CD14-positive monocyte (primary cell): ENCODE measurements around the gene PI4K2B. TPM values are rescaled to one million over a fixed set of nuclear protein-coding genes. Genes with fewer than 3 reads are reported as not detected.

ENCODE experiments used
- DNase-seq, 3 donors: peaks; one replicate each; pipeline ENCODE4 v3.0.0-alpha.2; 2011 to 2022
- H2AFZ ChIP-seq: 2 replicates; pipeline ENCODE4 v1.6.0; 2012; ENCODE audit warnings: mild to moderate bottlenecking, low read depth, low read length, inconsistent platforms; ENCODE audit not compliant: insufficient read depth, poor library complexity, severe bottlenecking
- H3K27ac ChIP-seq, 2 donors: 1 replicate in 1 of 2; 2 replicates in 1 of 2; pipeline ENCODE4 v1.5.1; 2012 to 2013; ENCODE audit warnings: low read length in 2 of 2, control low read depth in 1 of 2, inconsistent platforms in 1 of 2, low read depth in 1 of 2, mild to moderate bottlenecking in 1 of 2
- H3K27me3 ChIP-seq, 2 donors: one replicate each; pipeline versions ENCODE4 v1.6.0 to v1.6.1; 2011 to 2013; ENCODE audit warnings: low read length in 2 of 2; ENCODE audit not compliant: control insufficient read depth in 2 of 2, insufficient read depth in 2 of 2
- H3K36me3 ChIP-seq, 2 donors: replicated peaks in 1 of 2; 1 replicate in 1 of 2; 2 replicates in 1 of 2; pipeline versions ENCODE4 v1.5.1 to v1.6.1; 2012 to 2013; ENCODE audit warnings: low read length in 2 of 2, control low read depth in 1 of 2, inconsistent platforms in 1 of 2, mild to moderate bottlenecking in 1 of 2; ENCODE audit not compliant: insufficient read depth in 2 of 2, control insufficient read depth in 1 of 2
- H3K4me1 ChIP-seq, 2 donors: 1 replicate in 1 of 2; 2 replicates in 1 of 2; pipeline versions ENCODE4 v1.5.1 to v1.6.1; 2012 to 2013; ENCODE audit warnings: low read length in 2 of 2, control low read depth in 1 of 2, inconsistent platforms in 1 of 2, mild to moderate bottlenecking in 1 of 2, moderate library complexity in 1 of 2; ENCODE audit not compliant: insufficient read depth in 2 of 2, control insufficient read depth in 1 of 2
- H3K4me2 ChIP-seq: replicated peaks from 2 replicates; pipeline ENCODE3; 2012; ENCODE audit warnings: low read length, moderate library complexity, mild to moderate bottlenecking; ENCODE audit not compliant: poor library complexity, severe bottlenecking; ENCODE audit errors: extremely low read depth
- H3K4me3 ChIP-seq, 3 experiments: fragments of 200-600 bp in 1 of 3; sonication (generic) in 1 of 3; replicated peaks in 1 of 3; 1 replicate in 2 of 3; 2 replicates in 1 of 3; pipeline ENCODE4 v1.5.1; 2011 to 2013; ENCODE audit warnings: low read length in 3 of 3, mild to moderate bottlenecking in 3 of 3, control low read depth in 2 of 3, low read depth in 2 of 3, inconsistent platforms in 1 of 3, moderate library complexity in 1 of 3
- H3K79me2 ChIP-seq: 2 replicates; pipeline ENCODE4 v1.6.0; 2012; ENCODE audit warnings: mild to moderate bottlenecking, control low read depth, inconsistent platforms, low read length, moderate library complexity; ENCODE audit not compliant: insufficient read depth
- H3K9ac ChIP-seq: 2 replicates; pipeline ENCODE4 v1.6.0; 2017; ENCODE audit warnings: low read length, mild to moderate bottlenecking; ENCODE audit not compliant: insufficient read depth, poor library complexity, severe bottlenecking
- H3K9me3 ChIP-seq, 2 donors: replicated peaks in 1 of 2; 1 replicate in 1 of 2; 2 replicates in 1 of 2; pipeline versions ENCODE4 v1.5.1 to v1.6.1; 2012 to 2013; ENCODE audit warnings: low read length in 2 of 2, control low read depth in 1 of 2; ENCODE audit not compliant: control insufficient read depth in 1 of 2, insufficient read depth in 1 of 2
- H4K20me1 ChIP-seq: 2 replicates; pipeline ENCODE4 v1.6.0; 2012; ENCODE audit warnings: mild to moderate bottlenecking, low read length, control low read depth, moderate library complexity; ENCODE audit not compliant: insufficient read depth
- H3K27ac Mint-ChIP-seq, 7 donors: one replicate each; pipeline ENCODE4 v1.8.0; 2020; ENCODE audit warnings: mild to moderate bottlenecking in 7 of 7, mixed read lengths in 7 of 7, moderate library complexity in 6 of 7, inconsistent platforms in 2 of 7
- H3K27me3 Mint-ChIP-seq, 3 donors: one replicate each; pipeline ENCODE4 v1.8.0; 2021 to 2022; ENCODE audit warnings: low read depth in 3 of 3, mild to moderate bottlenecking in 3 of 3, mixed read lengths in 3 of 3, moderate library complexity in 3 of 3, inconsistent platforms in 1 of 3
- H3K36me3 Mint-ChIP-seq, 2 donors: one replicate each; pipeline ENCODE4 v1.8.0; 2020; ENCODE audit warnings: mixed read lengths in 2 of 2, inconsistent platforms in 1 of 2, mild to moderate bottlenecking in 1 of 2
- H3K4me1 Mint-ChIP-seq: one replicate; pipeline ENCODE4 v1.8.0; 2020; ENCODE audit warnings: mild to moderate bottlenecking, mixed read lengths
- H3K4me3 Mint-ChIP-seq, 2 donors: one replicate each; pipeline ENCODE4 v1.8.0; 2020; ENCODE audit warnings: mild to moderate bottlenecking in 2 of 2, mixed read lengths in 2 of 2, moderate library complexity in 1 of 2
- H3K9me3 Mint-ChIP-seq, 7 donors: one replicate each; pipeline ENCODE4 v1.8.0; 2020 to 2022; ENCODE audit warnings: mixed read lengths in 7 of 7, mild to moderate bottlenecking in 6 of 7, moderate library complexity in 6 of 7, inconsistent platforms in 2 of 7
- CTCF ChIP-seq: fragments of 200-600 bp; IDR thresholded peaks from one replicate; pipeline ENCODE4 v1.8.0; 2022; ENCODE audit warnings: antibody characterized with exemption, mild to moderate bottlenecking
- WGBS: methylation state at CpG from one replicate; pipeline ENCODE4 v1.1.5; 2013; ENCODE audit warnings: missing lambda C conversion rate; ENCODE audit not compliant: insufficient coverage; 5-methylcytosine and 5-hydroxymethylcytosine counted together
- intact Hi-C, 2 donors: fragments of 100-400 bp; cut with micrococcal nuclease; formaldehyde crosslinking; loops; one replicate each; pipeline versions ENCODE4 v1.15.0 to v1.15.1; 2023
- polyA plus RNA-seq, 3 donors: library from polyadenylated mRNA; depleted of rRNA in 1 of 3; unstranded in 2 of 3; stranded (reverse) in 1 of 3; fragments of 300-500 nt in 2 of 3; fragments of >200 nt in 1 of 3; fragmentation: Illumina TruSeq in 2 of 3; gene quantifications; 1 replicate in 2 of 3; 2 replicates in 1 of 3; pipeline ENCODE4 v1.2.3, GENCODE V29; 2012 to 2021

Gene PI4K2B
- polyA plus RNA-seq, 3 donors: 3.0 to 8.5 (median 7.4) TPM

GRCh38 chr4:25215511-25215910 is 18.3 kb upstream of the PI4K2B start:
- H3K79me2 ChIP-seq: no peaks in the 10 kb centered on the region
- WGBS: 86% methylated on average over 1 of the region's 1 CpG
- no peak overlapping the region for H2AFZ ChIP-seq
- Mint-ChIP-seq H3K27me3 (peaks cover 0 to 1% (median 0%) of the 10 kb centered on the region in 3 donors), H3K27ac (peak overlapping the region in 1 of 7 donors; percentile 16), H3K9me3 (peaks cover 22 to 63% (median 45%) of the 10 kb centered on the region in 7 donors), H3K4me1 (no peaks in the 10 kb centered on the region), H3K36me3 (no peaks in the 10 kb centered on the region), H3K4me3 (no peak overlapping the region)
- H4K20me1 ChIP-seq: no peaks in the 10 kb centered on the region
- DNase-seq: no peak
- no peaks in the 10 kb centered on the region for H3K4me1 ChIP-seq
- H3K27me3 ChIP-seq: no peaks in the 10 kb centered on the region
- no peak overlapping the region for H3K4me2 ChIP-seq
- intact Hi-C loops: no loop called here
- no peak overlapping the region for H3K27ac ChIP-seq
- no peak for TF ChIP-seq CTCF
- H3K36me3 ChIP-seq: no peaks in the 10 kb centered on the region
- no peak overlapping the region for H3K4me3 ChIP-seq
- no peak overlapping the region for H3K9ac ChIP-seq
- peaks cover 12 to 30% of the 10 kb centered on the region in 2 donors for H3K9me3 ChIP-seq

GRCh38 chr4:25221377-25221776 is 12.5 kb upstream of the PI4K2B start:
- Mint-ChIP-seq H3K36me3 (peaks cover 2 to 3% of the 10 kb centered on the region in 2 donors), H3K4me1 (no peaks in the 10 kb centered on the region), H3K4me3 (no peak overlapping the region), H3K27me3 (peaks cover 0 to 1% (median 0%) of the 10 kb centered on the region in 3 donors), H3K9me3 (peaks cover 44 to 81% (median 72%) of the 10 kb centered on the region in 7 donors), H3K27ac (no peak overlapping the region)
- Histone ChIP-seq H3K27ac (no peak overlapping the region), H3K4me3 (no peak overlapping the region), H2AFZ (no peak overlapping the region), H3K36me3 (no peaks in the 10 kb centered on the region), H3K4me2 (no peak overlapping the region), H3K9me3 (peaks cover 54 to 55% of the 10 kb centered on the region in 2 donors), H4K20me1 (no peaks in the 10 kb centered on the region), H3K27me3 (peaks cover 0 to 2% of the 10 kb centered on the region in 2 donors), H3K9ac (no peak overlapping the region), H3K4me1 (no peaks in the 10 kb centered on the region), H3K79me2 (no peaks in the 10 kb centered on the region)
- no CpG with 5 or more reads among the region's 1 CpG for WGBS
- no peak for TF ChIP-seq CTCF
- DNase-seq: no peak
- intact Hi-C loops: no loop called here
